ENCODE data around the gene PC.

Gene PC

GRCh38 chr11:66894141-66894540, 64.0 kb downstream of the PC start:
- in situ Hi-C loops (cut with HindIII; ENCODE audit: low pct_ligation_motif_present, low pct_unique_long_range_greater_than_20kb, low sequenced_read_pairs) = no loop called here

GRCh38 chr11:66892911-66893310, 65.3 kb downstream of the PC start:
- DNase-seq = no peak
- in situ Hi-C loops (cut with HindIII; ENCODE audit: low pct_ligation_motif_present, low pct_unique_long_range_greater_than_20kb, low sequenced_read_pairs) = no loop called here

More at GRCh38 chr11:66894141-66894540, 64.0 kb downstream of the PC start:
- no peak for DNase-seq

GRCh38 chr11:66891851-66892660, 66.1 kb downstream of the PC start:
- in situ Hi-C loops (cut with HindIII; ENCODE audit: low pct_ligation_motif_present, low pct_unique_long_range_greater_than_20kb, low sequenced_read_pairs) = no loop called here
- peak; percentile 82 for DNase-seq

- in situ Hi-C loops (cut with HindIII; ENCODE audit: low pct_ligation_motif_present, low pct_unique_long_range_greater_than_20kb, low sequenced_read_pairs) = no loop called here
- no peak for DNase-seq
Measured at GRCh38 chr11:66889960-66890359, 68.2 kb downstream of the PC start.

- in situ Hi-C loops (cut with HindIII; ENCODE audit: low pct_ligation_motif_present, low pct_unique_long_range_greater_than_20kb, low sequenced_read_pairs) = no loop called here
Measured at GRCh38 chr11:66888282-66888681, 69.9 kb downstream of the PC start.

GRCh38 chr11:66887526-66887925, 70.7 kb downstream of the PC start:
- in situ Hi-C loops (cut with HindIII; ENCODE audit: low pct_ligation_motif_present, low pct_unique_long_range_greater_than_20kb, low sequenced_read_pairs) = no loop called here
- DNase-seq = no peak

More at GRCh38 chr11:66888282-66888681, 69.9 kb downstream of the PC start:
- DNase-seq = no peak

- in situ Hi-C loops (cut with HindIII; ENCODE audit: low pct_ligation_motif_present, low pct_unique_long_range_greater_than_20kb, low sequenced_read_pairs) = no loop called here
- DNase-seq = no peak
Measured at GRCh38 chr11:66886671-66887221, 71.4 kb downstream of the PC start.

- in situ Hi-C loops (cut with HindIII; ENCODE audit: low pct_ligation_motif_present, low pct_unique_long_range_greater_than_20kb, low sequenced_read_pairs) = no loop called here
- no peak for DNase-seq
Measured at GRCh38 chr11:66885950-66886440, 72.2 kb downstream of the PC start.

GRCh38 chr11:66885469-66885868, 72.7 kb downstream of the PC start:
- in situ Hi-C loops (cut with HindIII; ENCODE audit: low pct_ligation_motif_present, low pct_unique_long_range_greater_than_20kb, low sequenced_read_pairs) = no loop called here
- no peak for DNase-seq

GRCh38 chr11:66884443-66884842, 73.7 kb downstream of the PC start:
- in situ Hi-C loops (cut with HindIII; ENCODE audit: low pct_ligation_motif_present, low pct_unique_long_range_greater_than_20kb, low sequenced_read_pairs) = no loop called here
- no peak for DNase-seq

GRCh38 chr11:66883016-66883965, 74.9 kb downstream of the PC start:
- DNase-seq = peak; percentile 62
- in situ Hi-C loops (cut with HindIII; ENCODE audit: low pct_ligation_motif_present, low pct_unique_long_range_greater_than_20kb, low sequenced_read_pairs) = no loop called here

GRCh38 chr11:66882561-66883015, 75.6 kb downstream of the PC start:
- DNase-seq = no peak

GRCh38 chr11:66881927-66882452, 76.2 kb downstream of the PC start:
- in situ Hi-C loops (cut with HindIII; ENCODE audit: low pct_ligation_motif_present, low pct_unique_long_range_greater_than_20kb, low sequenced_read_pairs) = no loop called here
- no peak for DNase-seq

More at GRCh38 chr11:66882561-66883015, 75.6 kb downstream of the PC start:
- in situ Hi-C loops (cut with HindIII; ENCODE audit: low pct_ligation_motif_present, low pct_unique_long_range_greater_than_20kb, low sequenced_read_pairs) = no loop called here

GRCh38 chr11:66881451-66881835, 76.7 kb downstream of the PC start:
- DNase-seq = no peak
- in situ Hi-C loops (cut with HindIII; ENCODE audit: low pct_ligation_motif_present, low pct_unique_long_range_greater_than_20kb, low sequenced_read_pairs) = no loop called here

GRCh38 chr11:66880496-66881450, 77.4 kb downstream of the PC start:
- in situ Hi-C loops (cut with HindIII; ENCODE audit: low pct_ligation_motif_present, low pct_unique_long_range_greater_than_20kb, low sequenced_read_pairs) = no loop called here
- no peak for DNase-seq

- DNase-seq = no peak
- in situ Hi-C loops (cut with HindIII; ENCODE audit: low pct_ligation_motif_present, low pct_unique_long_range_greater_than_20kb, low sequenced_read_pairs) = no loop called here
Measured at GRCh38 chr11:66879999-66880398, 78.2 kb downstream of the PC start.

GRCh38 chr11:66879583-66879982, 78.6 kb downstream of the PC start:
- in situ Hi-C loops (cut with HindIII; ENCODE audit: low pct_ligation_motif_present, low pct_unique_long_range_greater_than_20kb, low sequenced_read_pairs) = no loop called here
- DNase-seq = no peak

GRCh38 chr11:66879000-66879399, 79.2 kb downstream of the PC start:
- in situ Hi-C loops (cut with HindIII; ENCODE audit: low pct_ligation_motif_present, low pct_unique_long_range_greater_than_20kb, low sequenced_read_pairs) = no loop called here

More at GRCh38 chr11:66879000-66879399, 79.2 kb downstream of the PC start:
- no peak for DNase-seq

All from ACHN (cell line).